GM21390 (cell line): ENCODE measurements around the gene SALL4.
"Not testable (repeated sequence)": the region's sequence is repeated elsewhere in the genome, so short reads cannot be mapped to it uniquely, and the experiment has no call there.

Experiments used
- ATAC-seq: cut with Tn5 transposase; IDR thresholded peaks from one replicate; pipeline ENCODE4 v1.9.1; 2021; ENCODE audit not compliant: unreplicated experiment

SALL4 gene

GRCh38 chr20:51802170-51802751 is at the start of gene SALL4:
SALL4 (minus strand) TSS chr20:51802521; CDS start chr20:51802408, 113 bp downstream.
- no peak for ATAC-seq

- no peak for ATAC-seq
Measured at GRCh38 chr20:51848346-51848745, 46.0 kb upstream of the SALL4 start.

- ATAC-seq: no peak
Measured at GRCh38 chr20:51840865-51841264, 38.5 kb upstream of the SALL4 start.

GRCh38 chr20:51837876-51838420 is 35.6 kb upstream of the SALL4 start:
- no peak for ATAC-seq

GRCh38 chr20:51837436-51837835 is 35.1 kb upstream of the SALL4 start:
- no peak for ATAC-seq

- ATAC-seq: no peak
Measured at GRCh38 chr20:51833326-51833725, 31.0 kb upstream of the SALL4 start.

- no peak for ATAC-seq
Measured at GRCh38 chr20:51832276-51832675, 30.0 kb upstream of the SALL4 start.

- no peak for ATAC-seq
Measured at GRCh38 chr20:51831866-51832265, 29.5 kb upstream of the SALL4 start.

GRCh38 chr20:51830538-51830937 is 28.2 kb upstream of the SALL4 start:
- ATAC-seq: no peak

- ATAC-seq: no peak
Measured at GRCh38 chr20:51828762-51829161, 26.4 kb upstream of the SALL4 start.

- ATAC-seq: no peak
Measured at GRCh38 chr20:51826372-51826771, 24.1 kb upstream of the SALL4 start.

- no peak for ATAC-seq
Measured at GRCh38 chr20:51818479-51819008, 16.2 kb upstream of the SALL4 start.

GRCh38 chr20:51816856-51817255 is 14.5 kb upstream of the SALL4 start:
- ATAC-seq: not testable (repeated sequence)

GRCh38 chr20:51815383-51816076 is 13.2 kb upstream of the SALL4 start:
- no peak for ATAC-seq

GRCh38 chr20:51812861-51813260 is 10.5 kb upstream of the SALL4 start:
- ATAC-seq: no peak

GRCh38 chr20:51811514-51812128 is 9.3 kb upstream of the SALL4 start:
- ATAC-seq: no peak

GRCh38 chr20:51811042-51811355 is 8.7 kb upstream of the SALL4 start:
- ATAC-seq: no peak

- no peak for ATAC-seq
Measured at GRCh38 chr20:51810155-51811041, 8.1 kb upstream of the SALL4 start.

GRCh38 chr20:51807720-51808250 is 5.5 kb upstream of the SALL4 start:
- no peak for ATAC-seq

- ATAC-seq: no peak
Measured at GRCh38 chr20:51804754-51805153, 2.4 kb upstream of the SALL4 start.
